ENCODE results near the gene NPFF. TPM values are rescaled to one million over a fixed set of nuclear protein-coding genes. Genes with fewer than 3 reads are reported as not detected.

NPFF gene
- total RNA-seq, 1 experiment from 2014 or later: not detected

- Mint-ChIP-seq H3K27ac (ENCODE audit: unreplicated experiment) (no peak overlapping the region), H3K9me3 (ENCODE audit: low read depth, unreplicated experiment) (no peaks in the 10 kb centered on the region), H3K4me1 (ENCODE audit: low read depth, unreplicated experiment) (peaks cover 8% of the 10 kb centered on the region), H3K27me3 (ENCODE audit: unreplicated experiment) (no peaks in the 10 kb centered on the region), H3K36me3 (ENCODE audit: insufficient read depth, unreplicated experiment) (peaks cover 35% of the 10 kb centered on the region), H3K4me3 (ENCODE audit: low read depth, unreplicated experiment) (no peak overlapping the region)
- DNase-seq: no peak
- intact Hi-C loops (cut with micrococcal nuclease; ENCODE audit: unreplicated experiment): loop anchor here (5.0 kb wide), 1 partner anchor 184 kb away; the partner anchor contains the start of gene AAAS
- CTCF ChIA-PET: interaction anchor here (0.7 kb wide), 1 partner anchor 185 kb away, joined by 4 read pairs; no protein-coding TSS in a partner anchor
- no TSS peak for BruUV-seq (replicated peaks)
- TF ChIP-seq CTCF (IDR thresholded peaks at IDR 0.05; ENCODE audit: unreplicated experiment): no peak
These were observed 1.5 kb downstream of the NPFF start for GRCh38 chr12:53505555-53506449.

GRCh38 chr12:53505086-53505485 is 2.2 kb downstream of the NPFF start:
- CTCF ChIA-PET: interaction anchor here (0.6 kb wide), 1 partner anchor 108 kb away, joined by 3 read pairs; no protein-coding TSS in a partner anchor
- no TSS peak for BruUV-seq (replicated peaks)
- H3K4me1 Mint-ChIP-seq (ENCODE audit: low read depth, unreplicated experiment): peaks cover 12% of the 10 kb centered on the region
- TF ChIP-seq CTCF (IDR thresholded peaks at IDR 0.05; ENCODE audit: unreplicated experiment): no peak
- H3K4me3 Mint-ChIP-seq (ENCODE audit: low read depth, unreplicated experiment): no peak overlapping the region
- intact Hi-C loops (cut with micrococcal nuclease; ENCODE audit: unreplicated experiment): loop anchor here (5.0 kb wide), 1 partner anchor 183 kb away; the partner anchor contains the start of gene AAAS
- H3K36me3 Mint-ChIP-seq (ENCODE audit: insufficient read depth, unreplicated experiment): peaks cover 43% of the 10 kb centered on the region
- H3K27me3 Mint-ChIP-seq (ENCODE audit: unreplicated experiment): no peaks in the 10 kb centered on the region
- no peak for DNase-seq
- no peaks in the 10 kb centered on the region for H3K9me3 Mint-ChIP-seq (ENCODE audit: low read depth, unreplicated experiment)
- H3K27ac Mint-ChIP-seq (ENCODE audit: unreplicated experiment): no peak overlapping the region

- no peaks in the 10 kb centered on the region for H3K9me3 Mint-ChIP-seq (ENCODE audit: low read depth, unreplicated experiment)
- H3K4me1 Mint-ChIP-seq (ENCODE audit: low read depth, unreplicated experiment): peaks cover 18% of the 10 kb centered on the region
- no peak for TF ChIP-seq CTCF (IDR thresholded peaks at IDR 0.05; ENCODE audit: unreplicated experiment)
- CTCF ChIA-PET: interaction anchor here (0.6 kb wide), 3 partner anchors 39 to 141 kb away, joined by 3 to 11 read pairs (median 3); no protein-coding TSS in a partner anchor
- intact Hi-C loops (cut with micrococcal nuclease; ENCODE audit: unreplicated experiment): no loop called here
- H3K27me3 Mint-ChIP-seq (ENCODE audit: unreplicated experiment): no peaks in the 10 kb centered on the region
- H3K4me3 Mint-ChIP-seq (ENCODE audit: low read depth, unreplicated experiment): no peak overlapping the region
- no peak overlapping the region for H3K27ac Mint-ChIP-seq (ENCODE audit: unreplicated experiment)
- H3K36me3 Mint-ChIP-seq (ENCODE audit: insufficient read depth, unreplicated experiment): peaks cover 51% of the 10 kb centered on the region
- no peak for DNase-seq
- BruUV-seq (replicated peaks): no TSS peak
These were observed 3.0 kb downstream of the NPFF start for GRCh38 chr12:53504004-53504920.

- CTCF ChIA-PET: interaction anchor here (0.6 kb wide), 1 partner anchor 142 kb away, joined by 3 read pairs; no protein-coding TSS in a partner anchor
- BruUV-seq (replicated peaks): no TSS peak
- Mint-ChIP-seq H3K36me3 (ENCODE audit: insufficient read depth, unreplicated experiment) (peaks cover 62% of the 10 kb centered on the region), H3K4me3 (ENCODE audit: low read depth, unreplicated experiment) (no peak overlapping the region), H3K27ac (ENCODE audit: unreplicated experiment) (no peak overlapping the region), H3K27me3 (ENCODE audit: unreplicated experiment) (peaks cover 9% of the 10 kb centered on the region), H3K9me3 (ENCODE audit: low read depth, unreplicated experiment) (no peaks in the 10 kb centered on the region), H3K4me1 (ENCODE audit: low read depth, unreplicated experiment) (peaks cover 18% of the 10 kb centered on the region)
- intact Hi-C loops (cut with micrococcal nuclease; ENCODE audit: unreplicated experiment): no loop called here
- DNase-seq: no peak
- TF ChIP-seq CTCF (IDR thresholded peaks at IDR 0.05; ENCODE audit: unreplicated experiment): no peak
These were observed 4.1 kb downstream of the NPFF start for GRCh38 chr12:53502983-53503728.

Measured in Calu3 (cell line).